ENCODE results near the gene OGDHL. TPM values are rescaled to one million over a fixed set of nuclear protein-coding genes. Genes with fewer than 3 reads are reported as not detected.

Gene OGDHL
- total and polyA plus RNA-seq, 2 donors (not counting 3 experiments of a cell fraction or from before 2014, with no cell fraction given), result 0.43 to 1.0 TPM

DNA sequence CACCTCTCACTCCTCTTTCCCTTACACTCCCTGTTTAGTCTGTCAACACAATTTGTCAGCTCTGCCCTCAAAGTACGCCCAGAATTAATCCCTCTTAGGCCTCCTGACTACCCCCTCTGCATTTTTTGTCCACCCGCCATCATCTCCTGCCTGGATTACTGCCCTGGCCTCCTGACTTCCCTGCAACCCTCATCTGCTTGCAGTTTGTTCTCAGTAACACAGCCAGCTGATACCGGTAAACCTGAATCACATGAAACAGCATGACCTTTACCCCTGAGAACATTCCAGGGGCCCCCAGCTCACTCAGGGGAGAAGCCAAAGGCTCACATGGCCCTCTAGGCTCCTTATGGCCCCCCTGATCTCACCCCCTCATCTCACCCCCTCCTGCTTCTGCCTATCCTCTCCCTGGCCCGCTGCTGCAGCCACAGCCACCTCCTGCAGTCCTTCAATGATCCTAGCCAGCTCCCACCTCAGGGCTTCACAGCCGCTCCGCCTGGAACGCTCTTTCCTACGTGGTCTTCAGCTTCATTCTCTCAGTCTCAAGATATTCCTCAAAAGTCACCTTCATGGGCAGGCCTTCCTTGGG lies 73.8 kb downstream of the OGDHL start:
- intact Hi-C loops (cut with micrococcal nuclease), result no loop called here
- H3K27me3 ChIP-seq (ENCODE audit: control insufficient read depth in 2 of 2, insufficient read depth in 2 of 2, low read length in 2 of 2), result peaks cover 34 to 59% of the 10 kb centered on the region in 2 experiments

More for the DNA sequence above, 73.8 kb downstream of the OGDHL start:
- no peak overlapping the region for H3K4me3 ChIP-seq (replicated peaks in 1 of 3; ENCODE audit: insufficient read depth in 1 of 3, low read depth in 1 of 3, low read length in 3 of 3)
- H3K27ac ChIP-seq (ENCODE audit: insufficient read depth, low read depth, low read length), result no peak overlapping the region
- no peaks in the 10 kb centered on the region for H3K79me2 ChIP-seq (ENCODE audit: control insufficient read depth, insufficient read depth, low read length)
- no peaks in the 10 kb centered on the region for H3K4me1 ChIP-seq (ENCODE audit: control insufficient read depth, extremely low read depth, insufficient read depth, low read length)
- FAIRE-seq (no peak), DNase-seq (ENCODE audit: low read depth, low spot score) (no peak)
- no peaks in the 10 kb centered on the region for H3K36me3 ChIP-seq (ENCODE audit: control insufficient read depth in 2 of 2, extremely low read depth in 1 of 2, insufficient read depth in 2 of 2, low read length in 2 of 2)
- no peak overlapping the region for H3K9ac ChIP-seq (replicated peaks; ENCODE audit: extremely low read depth, insufficient read depth, low read length)
- POLR2A ChIA-PET, result no interaction called here
- H3K9me3 ChIP-seq (replicated peaks; ENCODE audit: control insufficient read depth, insufficient read depth, low read length), result no peaks in the 10 kb centered on the region
- CTCF ChIA-PET, result interaction anchor here (0.8 kb wide), 1 partner anchor 16 kb away, joined by 3 read pairs; no protein-coding TSS in a partner anchor
- dilution Hi-C loops (cut with MboI; ENCODE audit: extremely low pct_ligation_motif_present, low sequenced_read_pairs), result no loop called here
- no peak for TF ChIP-seq FOS (IDR thresholded peaks at IDR 0.05; ENCODE audit: borderline replicate concordance, insufficient read depth, low read length)
- TF ChIP-seq, protein P1, sequence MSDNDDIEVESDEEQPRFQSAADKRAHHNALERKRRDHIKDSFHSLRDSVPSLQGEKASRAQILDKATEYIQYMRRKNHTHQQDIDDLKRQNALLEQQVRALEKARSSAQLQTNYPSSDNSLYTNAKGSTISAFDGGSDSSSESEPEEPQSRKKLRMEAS (IDR thresholded peaks at IDR 0.05; ENCODE audit: insufficient read depth, insufficient read length), result no peak
- no peak for TF ChIP-seq MYC (IDR thresholded peaks at IDR 0.05; ENCODE audit: low read depth, low read length)
- no peak for TF ChIP-seq POLR2A (IDR thresholded peaks at IDR 0.05; ENCODE audit: low read depth, low read length)
- no peak for TF ChIP-seq POLR2AphosphoS5 (IDR thresholded peaks at IDR 0.05; ENCODE audit: insufficient read depth, low read depth, low read length)
- no peak for TF ChIP-seq EZH2 (IDR thresholded peaks at IDR 0.05; ENCODE audit: borderline replicate concordance, low read depth, low read length, severe bottlenecking)
- TF ChIP-seq, protein P2, sequence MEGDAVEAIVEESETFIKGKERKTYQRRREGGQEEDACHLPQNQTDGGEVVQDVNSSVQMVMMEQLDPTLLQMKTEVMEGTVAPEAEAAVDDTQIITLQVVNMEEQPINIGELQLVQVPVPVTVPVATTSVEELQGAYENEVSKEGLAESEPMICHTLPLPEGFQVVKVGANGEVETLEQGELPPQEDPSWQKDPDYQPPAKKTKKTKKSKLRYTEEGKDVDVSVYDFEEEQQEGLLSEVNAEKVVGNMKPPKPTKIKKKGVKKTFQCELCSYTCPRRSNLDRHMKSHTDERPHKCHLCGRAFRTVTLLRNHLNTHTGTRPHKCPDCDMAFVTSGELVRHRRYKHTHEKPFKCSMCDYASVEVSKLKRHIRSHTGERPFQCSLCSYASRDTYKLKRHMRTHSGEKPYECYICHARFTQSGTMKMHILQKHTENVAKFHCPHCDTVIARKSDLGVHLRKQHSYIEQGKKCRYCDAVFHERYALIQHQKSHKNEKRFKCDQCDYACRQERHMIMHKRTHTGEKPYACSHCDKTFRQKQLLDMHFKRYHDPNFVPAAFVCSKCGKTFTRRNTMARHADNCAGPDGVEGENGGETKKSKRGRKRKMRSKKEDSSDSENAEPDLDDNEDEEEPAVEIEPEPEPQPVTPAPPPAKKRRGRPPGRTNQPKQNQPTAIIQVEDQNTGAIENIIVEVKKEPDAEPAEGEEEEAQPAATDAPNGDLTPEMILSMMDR (IDR thresholded peaks at IDR 0.05; ENCODE audit: extremely low read depth in 1 of 2, insufficient read depth in 1 of 2, low read depth in 1 of 2, low read length in 2 of 2), result no peak
- TF ChIP-seq GATA2 (IDR thresholded peaks at IDR 0.05; ENCODE audit: insufficient read depth, insufficient read length, low read depth, low read length), result no peak
- TF ChIP-seq JUN (IDR thresholded peaks at IDR 0.05; ENCODE audit: borderline replicate concordance, insufficient read depth, insufficient read length, low read depth), result no peak
- H4K20me1 ChIP-seq (replicated peaks; ENCODE audit: control insufficient read depth, extremely low read depth, insufficient read depth, low read length), result no peaks in the 10 kb centered on the region
- no peak overlapping the region for H2AFZ ChIP-seq (ENCODE audit: low read depth, low read length)
- no peaks in the 10 kb centered on the region for H3K9me1 ChIP-seq (replicated peaks; ENCODE audit: control insufficient read depth, extremely low read depth, insufficient read depth, low read length)
- BruUV-seq (replicated peaks), result no TSS peak
- H3K4me2 ChIP-seq (ENCODE audit: insufficient read depth, low read length), result no peak overlapping the region
